Measurements from ENCODE around the gene OR2S2.

DNA sequence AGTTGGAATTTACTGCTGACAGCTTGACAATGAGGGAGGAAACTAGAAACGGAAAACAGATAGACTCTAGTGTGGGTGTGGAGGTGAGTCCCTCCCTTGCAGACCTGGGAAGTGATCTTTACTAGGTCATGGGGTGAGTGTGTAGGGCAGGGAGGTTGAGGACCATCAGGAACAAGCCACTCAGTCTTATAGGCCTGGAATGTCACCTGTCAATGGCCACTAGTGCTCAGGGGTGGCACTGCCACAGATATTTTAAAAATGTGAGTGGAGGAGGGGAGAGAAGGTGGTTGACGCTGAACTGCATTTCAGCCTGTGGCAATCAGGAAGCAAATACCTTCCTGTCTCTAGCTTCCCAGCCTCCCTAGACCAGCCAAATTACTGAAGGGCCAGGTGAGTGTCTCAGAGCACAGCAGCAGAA lies 9.0 kb downstream of the OR2S2 start:
- TF ChIP-seq CTCF (IDR thresholded peaks at IDR 0.05 in 4 of 5, conservative IDR thresholded peaks at IDR 0.05 in 1 of 5): no peak
- TF ChIP-seq POLR2A (IDR thresholded peaks at IDR 0.05): no peak

All from gastrocnemius medialis (tissue), 4 donors.